Activated CD8-positive, alpha-beta memory T cell treated with anti-CD3 and anti-CD28 coated beads, Interleukin-2, amount 10 ng/mL, durations not matched to agents 7 days and 5 days (primary cell): Measurements from ENCODE around the gene DDR2. TPM values are rescaled to one million over a fixed set of nuclear protein-coding genes. Genes with fewer than 3 reads are reported as not detected.
"Not testable (repeated sequence)": the region's sequence is repeated elsewhere in the genome, so short reads cannot be mapped to it uniquely, and the experiment has no call there.

Experiments
- ATAC-seq: fragments of 150-1000 bp; cut with Tn5 transposase; one replicate; pipeline ENCODE4 v1.10.0; 2021; ENCODE audit warnings: moderate library complexity
- CTCF ChIA-PET: fragments of 350-600 bp; sonication (Branson Sonifier 250); formaldehyde crosslinking; loops from one replicate; lab custom pipeline; 2021; ENCODE audit warnings: antibody characterized with exemption; lab: Charles Lee
- DNase-seq: peaks from one replicate; pipeline ENCODE4 v3.0.0-alpha.2; 2020
- H3K27ac Mint-ChIP-seq: one replicate; pipeline ENCODE4 v1.8.0; 2021; ENCODE audit warnings: mild to moderate bottlenecking, mixed read lengths
- H3K27me3 Mint-ChIP-seq: one replicate; pipeline ENCODE4 v1.8.0; 2021; ENCODE audit warnings: mixed read lengths
- H3K36me3 Mint-ChIP-seq: one replicate; pipeline ENCODE4 v1.8.0; 2021; ENCODE audit warnings: mild to moderate bottlenecking, mixed read lengths
- H3K4me1 Mint-ChIP-seq: one replicate; pipeline ENCODE4 v1.8.0; 2021; ENCODE audit warnings: mixed read lengths
- H3K4me3 Mint-ChIP-seq: one replicate; pipeline ENCODE4 v1.8.0; 2021; ENCODE audit warnings: mild to moderate bottlenecking, moderate library complexity, mixed read lengths
- H3K9me3 Mint-ChIP-seq: one replicate; pipeline ENCODE4 v1.8.0; 2022; ENCODE audit warnings: low read depth, mixed read lengths
- total RNA-seq, 2 experiments: library from RNA; stranded (reverse); gene quantifications; one replicate each; pipeline ENCODE4 v1.2.3, GENCODE V29; 2021

The DDR2 gene
- total RNA-seq, 2 experiments from 2014 or later: 0.16 to 0.18 TPM

DNA sequence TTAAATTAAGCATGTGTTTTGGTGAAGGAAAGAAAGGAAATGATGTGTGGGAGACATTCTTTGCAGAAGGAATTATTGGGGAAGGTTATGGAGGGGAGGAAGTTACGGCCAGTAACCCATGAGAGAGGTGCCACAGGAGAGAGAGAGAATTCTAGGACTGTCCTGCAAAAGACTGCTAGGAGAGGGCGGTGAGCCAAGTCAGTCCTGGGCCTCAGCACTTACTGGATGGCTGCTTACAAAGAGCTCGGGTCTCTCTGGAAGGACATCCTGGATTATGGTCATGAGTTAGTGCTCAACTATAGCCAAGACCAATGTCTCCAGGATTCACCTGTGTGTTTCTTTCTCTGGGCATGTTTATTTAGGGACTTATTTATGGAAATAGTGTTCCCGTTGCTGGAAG, 83.9 kb downstream of the DDR2 start:
- Mint-ChIP-seq H3K4me3 (no peak overlapping the region), H3K27ac (no peak overlapping the region), H3K27me3 (peaks cover 18% of the 10 kb centered on the region), H3K9me3 (no peaks in the 10 kb centered on the region), H3K36me3 (no peaks in the 10 kb centered on the region), H3K4me1 (peaks cover 6% of the 10 kb centered on the region)
- CTCF ChIA-PET: interaction anchor here (0.7 kb wide), 1 partner anchor 118 kb away, joined by 3 read pairs; no protein-coding TSS in a partner anchor
- DNase-seq: no peak
- ATAC-seq: no peak

DNA sequence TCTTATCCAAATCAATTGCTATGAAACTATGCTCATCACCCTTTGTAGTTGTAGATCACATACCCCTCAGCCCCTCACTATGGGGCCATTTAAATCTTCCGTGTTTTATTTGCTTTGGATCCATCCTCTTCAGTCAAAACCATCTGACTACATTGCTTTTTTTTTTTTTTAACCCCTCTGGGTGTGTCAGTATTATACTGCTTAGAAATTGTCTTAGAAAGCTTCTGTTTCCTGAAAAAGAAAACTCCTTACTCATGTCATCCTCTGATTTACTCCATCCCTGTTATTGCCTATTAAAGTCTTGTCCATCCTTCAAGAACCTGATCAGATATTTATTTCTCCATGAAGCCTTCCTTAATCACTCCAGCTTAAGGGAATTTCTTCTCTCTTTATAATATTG, 84.3 kb downstream of the DDR2 start:
- Mint-ChIP-seq H3K4me3 (no peak overlapping the region), H3K9me3 (no peaks in the 10 kb centered on the region), H3K4me1 (peaks cover 6% of the 10 kb centered on the region), H3K36me3 (no peaks in the 10 kb centered on the region), H3K27me3 (peaks cover 18% of the 10 kb centered on the region), H3K27ac (no peak overlapping the region)
- CTCF ChIA-PET: interaction anchor here (0.7 kb wide), 1 partner anchor 117 kb away, joined by 3 read pairs; no protein-coding TSS in a partner anchor
- ATAC-seq: no peak
- DNase-seq: no peak

DNA sequence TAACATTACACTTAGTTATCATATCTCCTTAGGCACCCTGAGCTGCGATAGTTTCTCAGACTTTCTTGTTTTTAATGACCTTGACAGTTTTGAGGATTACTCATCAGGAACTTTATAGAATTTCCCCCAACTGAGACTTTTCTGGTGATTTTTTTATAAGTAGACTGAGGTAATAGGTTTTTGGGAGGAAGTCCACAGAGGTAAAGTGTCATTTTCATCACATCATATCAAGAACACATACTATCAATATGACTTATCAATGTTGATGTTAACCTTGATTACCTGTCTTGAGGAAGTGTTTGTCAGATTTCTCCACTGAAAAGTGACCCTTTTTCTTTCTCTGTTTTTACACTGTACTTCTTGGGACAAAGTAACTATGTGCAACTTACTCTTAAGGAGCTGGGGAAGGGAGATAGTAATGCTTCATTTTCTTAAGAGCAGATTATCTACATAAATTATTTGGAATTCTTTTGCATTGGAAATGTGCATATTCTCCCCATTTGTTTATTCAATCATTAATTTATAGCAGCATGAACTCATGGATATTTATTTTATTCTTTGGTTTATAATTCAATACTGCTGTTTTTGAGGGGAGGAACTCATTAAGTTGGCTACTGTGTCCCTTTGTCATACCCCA, 85.4 kb downstream of the DDR2 start:
- Mint-ChIP-seq H3K27me3 (peaks cover 20% of the 10 kb centered on the region), H3K4me3 (no peak overlapping the region), H3K9me3 (no peaks in the 10 kb centered on the region), H3K36me3 (no peaks in the 10 kb centered on the region), H3K27ac (no peak overlapping the region), H3K4me1 (peaks cover 6% of the 10 kb centered on the region)
- CTCF ChIA-PET: no interaction called here
- no peak for DNase-seq
- no peak for ATAC-seq

DNA sequence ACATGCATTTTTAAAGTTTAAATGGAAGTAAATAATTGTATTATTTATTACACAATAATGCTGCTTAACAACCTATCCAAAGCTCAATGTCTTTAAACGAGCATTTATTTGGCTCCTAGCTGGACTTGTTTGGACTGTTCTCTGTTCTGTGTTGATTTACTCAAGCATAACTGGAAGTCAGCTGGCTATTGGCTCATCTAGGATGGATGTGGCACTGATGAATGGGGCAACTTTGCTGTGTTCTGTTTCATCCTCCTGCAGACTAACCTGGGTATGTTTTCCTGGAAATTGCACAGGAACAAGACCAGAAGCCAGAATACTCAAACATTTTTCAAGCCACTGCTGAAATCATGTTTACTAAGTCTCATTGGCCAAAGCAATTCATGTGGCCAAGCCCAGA, 87.4 kb downstream of the DDR2 start:
- Mint-ChIP-seq H3K27ac (no peak overlapping the region), H3K36me3 (no peaks in the 10 kb centered on the region), H3K9me3 (no peaks in the 10 kb centered on the region), H3K4me3 (no peak overlapping the region), H3K4me1 (peaks cover 6% of the 10 kb centered on the region), H3K27me3 (peaks cover 12% of the 10 kb centered on the region)
- CTCF ChIA-PET: no interaction called here
- ATAC-seq: no peak
- DNase-seq: no peak

DNA sequence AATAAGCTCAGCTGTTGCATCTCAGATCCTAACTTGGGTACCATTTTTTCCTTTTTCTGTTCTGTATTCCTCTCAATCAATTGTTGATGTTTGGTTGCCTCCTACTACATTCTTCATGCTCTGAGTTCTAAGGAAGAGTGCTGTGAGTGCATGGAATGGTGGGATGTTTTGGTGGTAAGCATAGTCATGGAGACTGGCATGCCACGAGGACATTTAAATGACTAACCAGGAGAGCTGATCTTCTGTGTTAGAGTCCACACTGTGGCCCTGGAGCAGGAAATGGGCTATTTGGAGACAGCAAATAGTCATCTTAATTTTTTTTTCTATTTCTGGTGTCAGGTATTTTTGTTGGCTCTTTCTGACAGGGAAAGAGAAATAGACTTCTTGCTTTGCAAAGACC, 88.7 kb downstream of the DDR2 start:
- H3K36me3 Mint-ChIP-seq: no peaks in the 10 kb centered on the region
- no peaks in the 10 kb centered on the region for H3K9me3 Mint-ChIP-seq
- no peak overlapping the region for H3K27ac Mint-ChIP-seq
- no peak overlapping the region for H3K4me3 Mint-ChIP-seq
- CTCF ChIA-PET: no interaction called here
- H3K27me3 Mint-ChIP-seq: peaks cover 8% of the 10 kb centered on the region
- ATAC-seq: no peak
- DNase-seq: no peak
- peaks cover 6% of the 10 kb centered on the region for H3K4me1 Mint-ChIP-seq

DNA sequence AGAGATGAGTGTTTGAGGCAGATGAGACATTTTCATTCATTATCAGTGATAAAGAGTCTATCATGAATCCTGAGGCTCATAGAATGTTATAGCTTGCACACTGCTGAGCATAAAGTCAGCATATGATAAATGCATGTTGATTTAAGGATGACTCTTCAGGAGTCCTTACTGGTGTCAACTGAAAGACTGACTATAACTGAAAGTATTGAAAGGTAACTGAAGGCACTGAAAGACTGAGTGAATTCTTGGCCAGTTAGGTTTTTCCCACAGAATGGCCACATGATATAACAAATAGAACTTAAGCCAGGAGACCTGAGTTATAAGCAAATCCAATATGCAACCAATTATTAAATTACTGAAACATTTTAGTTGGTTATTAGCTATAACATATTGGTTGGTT, 89.2 kb downstream of the DDR2 start:
- Mint-ChIP-seq H3K9me3 (no peaks in the 10 kb centered on the region), H3K4me3 (no peak overlapping the region), H3K36me3 (no peaks in the 10 kb centered on the region), H3K4me1 (peaks cover 6% of the 10 kb centered on the region), H3K27ac (no peak overlapping the region), H3K27me3 (peaks cover 5% of the 10 kb centered on the region)
- CTCF ChIA-PET: no interaction called here
- DNase-seq: no peak
- no peak for ATAC-seq

DNA sequence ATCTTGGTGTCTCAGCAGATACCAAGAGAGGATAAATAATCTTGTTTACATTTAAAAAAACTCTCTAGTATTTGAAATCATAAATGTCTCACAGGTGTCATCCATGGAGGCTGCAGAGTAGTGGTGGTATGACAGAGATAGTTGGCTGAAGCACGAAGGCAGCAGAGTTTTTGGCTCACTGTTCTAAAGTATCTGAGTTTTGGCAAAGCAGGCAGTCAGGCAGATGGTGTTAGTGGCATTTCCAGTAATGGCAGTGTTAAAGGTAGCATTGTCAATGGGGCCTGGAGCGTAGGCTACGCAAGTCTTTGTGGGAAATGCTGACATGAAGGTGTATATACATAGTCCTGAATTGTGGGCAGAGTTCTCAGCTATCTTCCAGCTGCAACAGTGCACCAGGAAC, 89.8 kb downstream of the DDR2 start:
- H3K4me1 Mint-ChIP-seq: peaks cover 6% of the 10 kb centered on the region
- CTCF ChIA-PET: no interaction called here
- DNase-seq: no peak
- H3K27ac Mint-ChIP-seq: no peak overlapping the region
- H3K9me3 Mint-ChIP-seq: no peaks in the 10 kb centered on the region
- H3K4me3 Mint-ChIP-seq: no peak overlapping the region
- no peaks in the 10 kb centered on the region for H3K36me3 Mint-ChIP-seq
- peaks cover 2% of the 10 kb centered on the region for H3K27me3 Mint-ChIP-seq
- no peak for ATAC-seq

DNA sequence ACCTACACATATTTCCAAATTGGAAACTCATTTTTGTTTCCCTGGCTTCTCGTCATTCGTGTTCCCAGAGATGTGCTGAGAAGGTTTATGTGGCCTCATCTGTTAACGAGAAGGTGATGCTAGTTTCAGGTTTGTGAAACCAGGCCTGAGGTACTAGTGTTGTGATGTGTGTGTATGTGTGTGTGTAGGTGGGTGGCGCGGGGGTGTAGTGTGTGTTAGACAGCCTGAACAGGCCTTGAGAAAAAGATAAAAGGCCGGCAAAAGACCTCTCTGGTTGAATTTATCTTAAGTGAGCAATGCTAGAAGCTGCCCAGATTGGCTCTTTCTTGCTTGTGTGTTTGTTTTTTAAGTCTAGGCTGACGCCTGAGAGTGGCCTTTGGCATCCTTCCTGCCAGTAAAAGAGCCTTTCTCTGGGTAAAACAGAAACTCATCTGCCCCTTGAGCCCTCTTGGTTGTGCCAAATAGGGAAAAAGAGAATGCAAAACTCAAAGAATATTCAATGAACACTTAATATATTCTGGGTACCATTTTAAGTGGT, 92.4 kb downstream of the DDR2 start:
- CTCF ChIA-PET: no interaction called here
- H3K36me3 Mint-ChIP-seq: no peaks in the 10 kb centered on the region
- H3K27me3 Mint-ChIP-seq: peaks cover 2% of the 10 kb centered on the region
- peaks cover 2% of the 10 kb centered on the region for H3K4me1 Mint-ChIP-seq
- no peaks in the 10 kb centered on the region for H3K9me3 Mint-ChIP-seq
- DNase-seq: no peak
- H3K27ac Mint-ChIP-seq: no peak overlapping the region
- no peak for ATAC-seq
- H3K4me3 Mint-ChIP-seq: no peak overlapping the region

DNA sequence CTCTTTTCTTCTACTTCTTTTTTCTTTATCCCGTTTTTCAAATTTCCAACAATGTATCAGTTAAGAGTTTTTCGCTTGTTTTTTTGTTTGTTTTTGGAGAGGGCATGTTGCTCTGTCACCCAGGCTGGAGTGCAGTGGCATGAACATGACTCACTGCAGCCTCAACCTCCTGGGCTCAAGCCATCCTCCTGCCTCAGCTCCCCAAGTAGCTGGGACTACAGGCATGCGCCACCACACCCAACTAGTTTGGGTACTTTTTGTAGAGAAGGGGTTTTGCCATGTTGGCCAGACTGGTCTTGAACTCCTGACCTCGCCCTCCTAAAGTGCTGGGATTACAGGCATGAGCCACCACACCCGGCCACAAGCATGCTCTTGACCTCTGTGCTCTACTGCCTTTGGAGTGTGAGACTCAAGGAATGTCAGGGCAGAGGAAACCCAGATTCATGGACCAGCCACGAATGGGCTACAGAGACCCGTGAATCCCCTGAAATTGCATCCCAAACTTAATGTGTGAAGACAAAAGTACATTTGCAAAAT, 93.1 kb downstream of the DDR2 start:
- DNase-seq (no peak), ATAC-seq (no peak)
- Mint-ChIP-seq H3K36me3 (no peaks in the 10 kb centered on the region), H3K4me3 (no peak overlapping the region), H3K27me3 (peaks cover 2% of the 10 kb centered on the region), H3K4me1 (no peaks in the 10 kb centered on the region), H3K9me3 (no peaks in the 10 kb centered on the region), H3K27ac (no peak overlapping the region)
- CTCF ChIA-PET: no interaction called here

DNA sequence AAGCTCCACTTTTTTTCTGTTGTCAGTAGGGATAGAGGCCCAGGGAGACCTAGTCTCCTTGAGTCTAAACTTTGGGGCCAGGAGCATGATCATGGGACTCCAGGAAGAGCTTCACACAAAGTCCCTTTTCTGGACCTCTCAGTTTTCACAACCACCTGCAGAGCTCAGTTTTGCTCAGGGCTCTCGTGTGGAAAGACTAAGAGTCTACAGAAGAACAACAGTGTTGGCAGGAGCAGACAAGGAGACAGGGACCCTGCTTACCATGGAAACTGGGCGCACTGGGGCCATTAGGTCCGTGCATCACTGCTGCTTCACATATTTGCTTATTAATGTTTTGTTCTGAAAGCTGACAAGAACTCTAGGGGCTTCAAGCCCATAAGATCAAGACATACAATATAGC, 94.3 kb downstream of the DDR2 start:
- CTCF ChIA-PET: no interaction called here

DNA sequence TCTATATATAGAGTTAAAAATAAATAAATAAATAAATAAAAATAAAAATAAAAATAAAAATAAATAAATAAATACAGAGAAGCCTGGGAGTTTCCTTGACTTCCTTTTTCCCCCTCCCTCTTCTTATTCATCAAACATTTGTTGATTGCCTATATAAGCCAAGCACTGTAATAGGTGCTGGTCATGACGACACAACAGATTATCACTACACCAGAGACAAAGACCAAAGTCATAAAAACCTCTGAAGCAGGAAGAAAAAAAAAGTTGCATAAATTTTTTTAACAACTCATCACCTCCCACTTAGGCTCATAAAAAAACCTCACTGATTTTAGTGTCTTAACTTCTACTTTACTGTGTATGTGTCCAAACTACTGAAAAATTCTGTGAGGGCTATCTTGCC, 95.2 kb downstream of the DDR2 start:
- H3K27ac Mint-ChIP-seq, H3K36me3 Mint-ChIP-seq, ATAC-seq, H3K9me3 Mint-ChIP-seq, H3K4me1 Mint-ChIP-seq, CTCF ChIA-PET, H3K27me3 Mint-ChIP-seq, H3K4me3 Mint-ChIP-seq, DNase-seq: not testable (repeated sequence)

More for the DNA sequence above, 94.3 kb downstream of the DDR2 start:
- no peaks in the 10 kb centered on the region for H3K9me3 Mint-ChIP-seq
- peaks cover 2% of the 10 kb centered on the region for H3K27me3 Mint-ChIP-seq
- ATAC-seq (no peak), DNase-seq (no peak)
- H3K4me1 Mint-ChIP-seq: no peaks in the 10 kb centered on the region
- H3K4me3 Mint-ChIP-seq: no peak overlapping the region
- H3K36me3 Mint-ChIP-seq: no peaks in the 10 kb centered on the region
- no peak overlapping the region for H3K27ac Mint-ChIP-seq

DNA sequence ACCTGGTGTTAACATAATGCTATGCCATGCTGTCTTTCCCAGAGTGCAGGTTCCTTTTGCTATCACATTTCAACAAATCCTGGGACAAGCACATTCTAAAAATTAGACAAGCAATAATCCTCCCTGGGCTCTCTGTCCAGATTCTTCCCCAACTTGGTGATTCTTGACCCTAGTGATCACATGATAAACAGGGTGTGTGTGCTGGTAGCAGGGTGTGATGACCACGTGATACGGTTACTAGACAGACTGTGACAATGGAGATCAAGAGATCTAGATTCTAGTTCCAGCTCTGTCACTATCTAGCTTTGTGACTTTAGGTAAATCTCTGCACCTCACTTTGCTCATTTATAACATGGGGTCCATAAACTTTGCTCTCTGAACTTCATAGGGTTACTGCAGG, 96.3 kb downstream of the DDR2 start:
- CTCF ChIA-PET: no interaction called here
- H3K4me3 Mint-ChIP-seq: no peak overlapping the region
- no peaks in the 10 kb centered on the region for H3K36me3 Mint-ChIP-seq
- H3K27ac Mint-ChIP-seq: no peak overlapping the region
- no peaks in the 10 kb centered on the region for H3K4me1 Mint-ChIP-seq
- H3K27me3 Mint-ChIP-seq: no peaks in the 10 kb centered on the region
- ATAC-seq (no peak), DNase-seq (no peak)
- no peaks in the 10 kb centered on the region for H3K9me3 Mint-ChIP-seq

DNA sequence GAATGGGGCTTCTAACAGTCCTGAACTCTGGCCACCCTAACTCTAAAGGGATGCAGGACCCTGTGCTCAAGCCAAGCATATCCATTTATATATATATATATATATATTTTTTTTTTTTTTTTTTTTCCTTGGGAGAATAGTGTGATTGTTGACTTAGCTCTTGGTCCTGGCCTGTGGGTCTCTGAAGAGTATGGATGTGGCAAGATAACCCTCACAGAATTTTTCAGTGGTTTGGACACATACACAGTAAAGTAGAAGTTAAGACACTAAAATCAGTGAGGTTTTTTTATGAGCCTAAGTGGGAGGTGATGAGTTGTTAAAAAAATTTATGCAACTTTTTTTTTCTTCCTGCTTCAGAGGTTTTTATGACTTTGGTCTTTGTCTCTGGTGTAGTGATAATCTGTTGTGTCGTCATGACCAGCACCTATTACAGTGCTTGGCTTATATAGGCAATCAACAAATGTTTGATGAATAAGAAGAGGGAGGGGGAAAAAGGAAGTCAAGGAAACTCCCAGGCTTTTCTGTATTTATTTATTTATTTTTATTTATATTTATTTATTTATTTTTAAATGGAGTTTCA, 97.0 kb downstream of the DDR2 start:
- H3K4me1 Mint-ChIP-seq, H3K27me3 Mint-ChIP-seq, ATAC-seq, H3K9me3 Mint-ChIP-seq, H3K36me3 Mint-ChIP-seq, H3K4me3 Mint-ChIP-seq, DNase-seq, H3K27ac Mint-ChIP-seq, CTCF ChIA-PET: not testable (repeated sequence)

DNA sequence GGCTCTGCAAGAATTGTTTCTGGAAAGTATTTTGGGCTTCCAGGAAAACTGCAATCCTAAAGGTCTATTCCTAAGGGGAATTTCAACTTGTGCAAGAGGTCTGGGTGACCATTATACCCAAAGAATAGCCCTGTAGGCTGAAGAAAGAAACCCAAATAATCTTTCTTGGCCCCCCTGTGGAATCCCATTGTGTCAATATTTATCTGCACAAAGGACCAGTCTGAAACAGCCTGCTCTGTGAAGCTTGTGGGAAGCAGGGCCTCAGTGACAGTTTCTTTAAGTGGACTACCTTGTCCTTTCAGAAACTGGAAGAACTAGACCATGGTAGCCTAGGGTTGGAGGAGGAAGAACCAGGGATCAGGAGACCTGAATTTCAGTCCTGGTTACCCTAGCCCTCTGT, 99.8 kb downstream of the DDR2 start:
- ATAC-seq (no peak), DNase-seq (no peak)
- CTCF ChIA-PET: no interaction called here

More for the DNA sequence above, 99.8 kb downstream of the DDR2 start:
- H3K4me3 Mint-ChIP-seq: no peak overlapping the region
- H3K4me1 Mint-ChIP-seq: no peaks in the 10 kb centered on the region
- no peaks in the 10 kb centered on the region for H3K27me3 Mint-ChIP-seq
- no peaks in the 10 kb centered on the region for H3K36me3 Mint-ChIP-seq
- no peak overlapping the region for H3K27ac Mint-ChIP-seq
- H3K9me3 Mint-ChIP-seq: no peaks in the 10 kb centered on the region
